H1 (cell line): Measurements from ENCODE around the gene RILP. TPM values are rescaled to one million over a fixed set of nuclear protein-coding genes. Genes with fewer than 3 reads are reported as not detected.

ENCODE experiments used
- CTCF ChIA-PET: fragments of 300-600 bp; sonication (Branson Sonifier 250); formaldehyde crosslinking; loops from one replicate; lab custom pipeline; 2021; ENCODE audit not compliant: partially characterized antibody; lab: Charles Lee
- POLR2A ChIA-PET: fragments of 300-600 bp; sonication (Branson Sonifier 250); formaldehyde crosslinking; loops from one replicate; lab custom pipeline; 2021; ENCODE audit warnings: inconsistent platforms; ENCODE audit not compliant: partially characterized antibody; lab: Charles Lee
- DNase-seq, 2 experiments: peaks; one replicate each; pipeline versions ENCODE4 v3.0.0 to v3.0.0-alpha.2; 2010 to 2022; ENCODE audit warnings: low spot score in 2 of 2, low read depth in 1 of 2, mixed read lengths in 1 of 2
- FAIRE-seq: peaks from 2 replicates; lab custom pipeline; 2011; peaks lifted over from hg19 to GRCh38; lab: Jason Lieb, UNC
- H2AFZ ChIP-seq: 2 replicates; pipeline ENCODE4 v1.8.1; 2012; ENCODE audit warnings: low read length, inconsistent platforms
- H2AK5ac ChIP-seq: 2 replicates; pipeline ENCODE4 v1.6.1; 2013; ENCODE audit warnings: low read depth, low read length
- H2BK120ac ChIP-seq: replicated peaks from 2 replicates; pipeline ENCODE3; 2013; ENCODE audit warnings: low read depth, low read length, inconsistent platforms
- H2BK12ac ChIP-seq: 2 replicates; pipeline ENCODE4 v1.6.1; 2013; ENCODE audit warnings: low read depth, low read length
- H2BK15ac ChIP-seq: 2 replicates; pipeline ENCODE4 v1.6.1; 2013; ENCODE audit warnings: low read length
- H2BK20ac ChIP-seq: 2 replicates; pipeline ENCODE4 v1.6.1; 2013; ENCODE audit warnings: low read length
- H2BK5ac ChIP-seq: 2 replicates; pipeline ENCODE4 v1.6.1; 2013; ENCODE audit warnings: low read depth, low read length
- H3K14ac ChIP-seq: 2 replicates; pipeline ENCODE4 v1.6.1; 2013; ENCODE audit warnings: inconsistent platforms; ENCODE audit not compliant: insufficient read length
- H3K18ac ChIP-seq: 2 replicates; pipeline ENCODE4 v1.6.1; 2013; ENCODE audit warnings: low read length; ENCODE audit errors: extremely low read depth
- H3K23ac ChIP-seq: 2 replicates; pipeline ENCODE4 v1.6.1; 2013; ENCODE audit warnings: inconsistent platforms; ENCODE audit not compliant: insufficient read length
- H3K23me2 ChIP-seq: 2 replicates; pipeline ENCODE4 v1.6.1; 2013; ENCODE audit warnings: low read depth, low read length
- H3K27ac ChIP-seq: 2 replicates; pipeline ENCODE4 v1.6.1; 2011; ENCODE audit warnings: low read depth, low read length, inconsistent platforms
- H3K27me3 ChIP-seq, 4 experiments: replicated peaks in 1 of 4; 1 replicate in 1 of 4; 2 replicates in 3 of 4; pipeline versions ENCODE4 v1.6.1 to v1.8.1; 2011 to 2013; ENCODE audit warnings: low read length in 3 of 4, mild to moderate bottlenecking in 3 of 4, inconsistent platforms in 2 of 4, mixed read lengths in 2 of 4, moderate library complexity in 1 of 4; ENCODE audit not compliant: control insufficient read depth in 3 of 4, insufficient read depth in 3 of 4; ENCODE audit errors: extremely low read depth in 1 of 4
- H3K36me3 ChIP-seq, 4 experiments: 2 replicates each; pipeline versions ENCODE4 v1.6.1 to v1.8.1; 2011 to 2013; ENCODE audit warnings: mild to moderate bottlenecking in 4 of 4, low read length in 3 of 4, moderate library complexity in 2 of 4, control low read depth in 1 of 4, inconsistent platforms in 1 of 4; ENCODE audit not compliant: insufficient read depth in 4 of 4, control insufficient read depth in 2 of 4
- H3K4ac ChIP-seq: replicated peaks from 2 replicates; pipeline ENCODE3; 2013; ENCODE audit warnings: low read length, low read depth, mixed read lengths, inconsistent platforms; ENCODE audit not compliant: insufficient read length
- H3K4me1 ChIP-seq, 4 experiments: replicated peaks in 1 of 4; 1 replicate in 1 of 4; 2 replicates in 3 of 4; pipeline versions ENCODE4 v1.6.1 to v1.8.1; 2011 to 2013; ENCODE audit warnings: low read length in 3 of 4, inconsistent platforms in 2 of 4, mixed read lengths in 1 of 4; ENCODE audit not compliant: insufficient read depth in 4 of 4, control insufficient read depth in 3 of 4
- H3K4me2 ChIP-seq, 2 experiments: 2 replicates each; pipeline versions ENCODE4 v1.6.1 to v1.8.1; 2011 to 2013; ENCODE audit warnings: low read depth in 2 of 2, low read length in 2 of 2, control low read depth in 1 of 2, inconsistent platforms in 1 of 2, mild to moderate bottlenecking in 1 of 2; ENCODE audit not compliant: insufficient read depth in 1 of 2
- H3K4me3 ChIP-seq, 4 experiments: fragments of 200-600, 300-600 bp in 1 of 4; sonication (generic), shearing (Covaris generic), sonication (Bioruptor Twin) in 1 of 4; 2 replicates each; pipeline versions ENCODE4 v1.5.1 to v1.8.1; 2011 to 2016; ENCODE audit warnings: low read length in 4 of 4, low read depth in 3 of 4, control low read depth in 2 of 4, inconsistent platforms in 2 of 4, mild to moderate bottlenecking in 2 of 4, mixed read lengths in 1 of 4, moderate library complexity in 1 of 4; ENCODE audit not compliant: insufficient read depth in 2 of 4; ENCODE audit errors: extremely low read depth in 1 of 4
- H3K56ac ChIP-seq: replicated peaks from 2 replicates; pipeline ENCODE3; 2013; ENCODE audit warnings: low read depth, mild to moderate bottlenecking, mixed read lengths, low read length, inconsistent platforms; ENCODE audit not compliant: insufficient read length
- H3K79me1 ChIP-seq: 2 replicates; pipeline ENCODE4 v1.6.1; 2013; ENCODE audit warnings: low read depth, low read length, control low read depth
- H3K79me2 ChIP-seq, 2 experiments: 2 replicates each; pipeline versions ENCODE4 v1.6.1 to v1.8.1; 2012 to 2013; ENCODE audit warnings: low read length in 2 of 2, mild to moderate bottlenecking in 2 of 2, inconsistent platforms in 1 of 2; ENCODE audit not compliant: insufficient read depth in 2 of 2, control insufficient read depth in 1 of 2
- H3K9ac ChIP-seq, 4 experiments: replicated peaks in 1 of 4; 1 replicate in 1 of 4; 2 replicates in 3 of 4; pipeline versions ENCODE4 v1.6.1 to v1.8.1; 2011 to 2013; ENCODE audit warnings: low read depth in 3 of 4, low read length in 3 of 4, control low read depth in 2 of 4, mild to moderate bottlenecking in 2 of 4, moderate library complexity in 2 of 4, inconsistent platforms in 1 of 4; ENCODE audit errors: extremely low read depth in 1 of 4
- H3K9me3 ChIP-seq, 2 experiments: 2 replicates each; pipeline versions ENCODE4 v1.6.1 to v1.8.1; 2012 to 2013; ENCODE audit warnings: mild to moderate bottlenecking in 2 of 2, moderate library complexity in 2 of 2, control low read depth in 1 of 2, inconsistent platforms in 1 of 2, low read depth in 1 of 2, low read length in 1 of 2, mixed read lengths in 1 of 2; ENCODE audit not compliant: insufficient read depth in 2 of 2
- H4K20me1 ChIP-seq, 2 experiments: replicated peaks in 1 of 2; 2 replicates each; pipeline versions ENCODE3 to v1.8.1; 2011 to 2013; ENCODE audit warnings: inconsistent platforms in 2 of 2, low read length in 2 of 2, mild to moderate bottlenecking in 1 of 2; ENCODE audit not compliant: insufficient read depth in 2 of 2, control insufficient read depth in 1 of 2
- H4K5ac ChIP-seq: 2 replicates; pipeline ENCODE4 v1.6.1; 2013; ENCODE audit warnings: low read length, low read depth, mixed read lengths, inconsistent platforms; ENCODE audit not compliant: insufficient read length
- H4K8ac ChIP-seq: 2 replicates; pipeline ENCODE4 v1.8.0; 2013; ENCODE audit warnings: mild to moderate bottlenecking, moderate library complexity, low read length, inconsistent platforms; ENCODE audit not compliant: insufficient read depth; ENCODE audit errors: extremely low read depth
- H4K91ac ChIP-seq: replicated peaks from 2 replicates; pipeline ENCODE3; 2013; ENCODE audit warnings: low read length, mixed read lengths, inconsistent platforms; ENCODE audit not compliant: insufficient read length
- POLR2A ChIP-seq, 2 experiments: IDR thresholded peaks; 1 replicate in 1 of 2; 2 replicates in 1 of 2; pipeline ENCODE4 v1.6.1; 2011; ENCODE audit warnings: low read depth in 2 of 2, low read length in 2 of 2, mild to moderate bottlenecking in 2 of 2; ENCODE audit errors: control extremely low read depth in 1 of 2
- SP2 ChIP-seq: IDR thresholded peaks from 2 replicates; pipeline ENCODE4 v1.6.1; 2012; ENCODE audit warnings: mild to moderate bottlenecking, low read length, inconsistent platforms
- WGBS, 2 experiments: shearing (Covaris generic) in 1 of 2; methylation state at CpG; one replicate each; pipeline versions ENCODE4 v1.1.6 to v1.1.7; 2013 to 2015; ENCODE audit warnings: low lambda C conversion rate in 2 of 2, mixed read lengths in 2 of 2, inconsistent platforms in 1 of 2, low coverage in 1 of 2, missing lambda C conversion rate in 1 of 2; ENCODE audit not compliant: insufficient replicate concordance in 2 of 2, insufficient coverage in 1 of 2, insufficient read length in 1 of 2; ENCODE audit errors: extremely low coverage in 1 of 2, missing lambda C conversion rate in 1 of 2; 5-methylcytosine and 5-hydroxymethylcytosine counted together
- polyA plus RNA-seq, 7 experiments: library from polyadenylated mRNA; depleted of rRNA in 3 of 7; stranded (reverse) in 5 of 7; unstranded in 2 of 7; fragments of >200 nt in 5 of 7; fragments of 200-250 nt in 2 of 7; gene quantifications; 1 replicate in 5 of 7; 2 replicates in 1 of 7; 4 replicates in 1 of 7; pipeline versions ENCODE4 v1.2.1 to v1.2.3, GENCODE V29; 2011 to 2013; ENCODE audit warnings: missing spikeins in 2 of 7, mixed read lengths in 2 of 7
- total RNA-seq: library from RNA; stranded (reverse); fragmentation: NEBNext Ultra II Directional; extraction: Animal tissue kit (Norgen Biotek cat#: 25700); gene quantifications from 2 replicates; pipeline ENCODE4 v1.2.1, GENCODE V29; 2021

The RILP gene
- total and polyA plus RNA-seq, 2 of the 8 experiments (the other 6 are each of a cell fraction or from before 2014, with no cell fraction given) = 6.8 to 7.2 TPM

DNA sequence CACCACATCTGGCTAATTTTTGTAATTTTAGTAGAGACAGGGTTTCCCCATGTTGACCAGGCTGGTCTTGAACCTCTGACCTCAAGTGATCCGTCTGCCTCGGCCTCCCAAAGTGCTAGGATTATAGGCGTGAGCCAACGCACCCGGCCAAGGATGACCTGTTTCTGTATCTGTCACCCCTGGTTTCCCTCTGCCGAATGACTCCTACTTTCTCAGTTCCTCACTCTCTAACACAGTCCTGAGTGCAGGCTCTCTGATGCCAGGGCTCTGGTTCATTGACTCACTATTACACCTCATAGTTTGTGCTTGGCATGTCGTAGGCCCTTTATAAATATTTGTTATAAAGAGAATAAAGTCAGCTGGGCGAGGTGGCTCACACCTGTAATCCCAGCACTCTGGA lies 45.7 kb upstream of the RILP start:
- Histone ChIP-seq H3K18ac (no peak overlapping the region), H3K4me3 (no peak overlapping the region), H2BK5ac (no peak overlapping the region), H2AFZ (no peak overlapping the region), H3K23ac (no peak overlapping the region), H3K4me1 (no peaks in the 10 kb centered on the region), H3K14ac (no peak overlapping the region), H3K56ac (no peak overlapping the region), H2AK5ac (no peak overlapping the region), H4K5ac (no peak overlapping the region), H2BK20ac (no peak overlapping the region), H3K36me3 (no peaks in the 10 kb centered on the region), H3K4me2 (no peak overlapping the region), H3K27me3 (no peaks in the 10 kb centered on the region), H3K9me3 (peaks cover 0 to 7% of the 10 kb centered on the region in 2 experiments; a peak in 1 of 4 replicates), H4K91ac (no peak overlapping the region), H3K79me2 (no peaks in the 10 kb centered on the region), H4K8ac (no peak overlapping the region), H3K23me2 (no peaks in the 10 kb centered on the region), H2BK120ac (no peak overlapping the region), H2BK12ac (no peak overlapping the region), H3K4ac (no peak overlapping the region), H4K20me1 (no peaks in the 10 kb centered on the region), H3K9ac (no peak overlapping the region), H3K79me1 (no peaks in the 10 kb centered on the region), H2BK15ac (no peak overlapping the region), H3K27ac (no peak overlapping the region)
- FAIRE-seq = no peak
- WGBS, 2 experiments = 83% methylated on average over 8 of the region's 8 CpGs; no CpG with 5 or more reads in 1 of the 2 experiments
- ChIA-PET CTCF (interaction anchor here (1.0 to 1.1 kb wide), 2 partner anchors 66 to 122 kb away, joined by 3 read pairs; no protein-coding TSS in a partner anchor), POLR2A (no interaction called here)
- no peak for DNase-seq
- TF ChIP-seq POLR2A (IDR thresholded peaks at IDR 0.05; ENCODE audit: control extremely low read depth in 1 of 2, low read depth in 2 of 2, low read length in 2 of 2) = no peak
- no peak for TF ChIP-seq SP2
